OCI-LY1 (cell line): Measurements from ENCODE around the gene ESYT2.

Experiments used
- H2AFZ ChIP-seq: fragments of 200-600 bp; sonication (generic), shearing (Covaris generic); 2 replicates; pipeline ENCODE4 v1.6.0; 2014; ENCODE audit warnings: antibody characterized with exemption, mild to moderate bottlenecking, low read length
- H3F3A ChIP-seq: fragments of 200-600 bp; sonication (generic), shearing (Covaris generic); 2 replicates; pipeline ENCODE4 v1.6.0; 2014; ENCODE audit warnings: mild to moderate bottlenecking, antibody characterized with exemption, low read length, moderate library complexity; ENCODE audit not compliant: insufficient read depth
- H3K27ac ChIP-seq: fragments of 200-600 bp; sonication (generic); 2 replicates; pipeline ENCODE4 v1.5.1; 2014; ENCODE audit warnings: low read length, mixed run types, mild to moderate bottlenecking, low read depth; ENCODE audit not compliant: poor library complexity, severe bottlenecking
- H3K27me3 ChIP-seq: fragments of 200-600 bp; sonication (generic); 2 replicates; pipeline ENCODE4 v1.6.0; 2014; ENCODE audit warnings: antibody characterized with exemption, mild to moderate bottlenecking, low read length, moderate library complexity; ENCODE audit not compliant: insufficient read depth
- H3K36me3 ChIP-seq: fragments of 200-600 bp; sonication (generic); 2 replicates; pipeline ENCODE4 v1.6.1; 2014; ENCODE audit warnings: mild to moderate bottlenecking, antibody characterized with exemption, low read length, moderate library complexity, mixed read lengths; ENCODE audit not compliant: insufficient read depth
- H3K4me1 ChIP-seq: fragments of 200-600 bp; sonication (generic); 2 replicates; pipeline ENCODE4 v1.5.1; 2014; ENCODE audit warnings: mild to moderate bottlenecking, low read length, moderate library complexity; ENCODE audit not compliant: insufficient read depth, severe bottlenecking
- H3K4me2 ChIP-seq: fragments of 200-600 bp; sonication (generic), shearing (Covaris generic); 2 replicates; pipeline ENCODE4 v1.6.1; 2014; ENCODE audit warnings: low read length
- H3K4me3 ChIP-seq: fragments of 200-600 bp; sonication (generic); 2 replicates; pipeline ENCODE4 v1.5.1; 2014; ENCODE audit warnings: low read length, low read depth, mild to moderate bottlenecking, mixed read lengths; ENCODE audit not compliant: poor library complexity, severe bottlenecking
- H3K79me2 ChIP-seq: fragments of 200-600 bp; shearing (Covaris generic); 2 replicates; pipeline ENCODE4 v1.6.1; 2016; ENCODE audit warnings: mixed run types, low read length, mixed read lengths; ENCODE audit not compliant: insufficient read depth
- H3K9ac ChIP-seq: fragments of 200-600 bp; sonication (generic), shearing (Covaris generic); 2 replicates; pipeline ENCODE4 v1.6.1; 2014; ENCODE audit warnings: mild to moderate bottlenecking, low read length, mixed read lengths
- H3K9me2 ChIP-seq: fragments of 200-600 bp; sonication (generic), shearing (Covaris generic); 2 replicates; pipeline ENCODE4 v1.6.1; 2014; ENCODE audit warnings: low read depth, mild to moderate bottlenecking, low read length, mixed read lengths
- H3K9me3 ChIP-seq: fragments of 200-600 bp; shearing (Covaris generic); 2 replicates; pipeline ENCODE4 v1.6.1; 2014; ENCODE audit warnings: low read length, mixed read lengths
- H4K20me1 ChIP-seq: fragments of 200-600 bp; sonication (generic), shearing (Covaris generic); 2 replicates; pipeline ENCODE4 v1.6.0; 2016; ENCODE audit warnings: mild to moderate bottlenecking, low read length; ENCODE audit not compliant: insufficient read depth
- EZH2 ChIP-seq: fragments of 200-600 bp; sonication (generic), shearing (Covaris generic); IDR thresholded peaks from 2 replicates; pipeline ENCODE4 v1.8.0; 2017; ENCODE audit warnings: borderline replicate concordance, mixed run types, mild to moderate bottlenecking, antibody characterized with exemption, low read length, moderate library complexity, mixed read lengths
- TF ChIP-seq, protein P1 (sequence below): fragments of 200-600 bp; sonication (generic), shearing (Covaris generic); IDR thresholded peaks from 2 replicates; pipeline ENCODE4 v1.5.1; 2017; ENCODE audit warnings: mild to moderate bottlenecking, antibody characterized with exemption, low read length, moderate library complexity, mixed read lengths

Gene ESYT2

DNA sequence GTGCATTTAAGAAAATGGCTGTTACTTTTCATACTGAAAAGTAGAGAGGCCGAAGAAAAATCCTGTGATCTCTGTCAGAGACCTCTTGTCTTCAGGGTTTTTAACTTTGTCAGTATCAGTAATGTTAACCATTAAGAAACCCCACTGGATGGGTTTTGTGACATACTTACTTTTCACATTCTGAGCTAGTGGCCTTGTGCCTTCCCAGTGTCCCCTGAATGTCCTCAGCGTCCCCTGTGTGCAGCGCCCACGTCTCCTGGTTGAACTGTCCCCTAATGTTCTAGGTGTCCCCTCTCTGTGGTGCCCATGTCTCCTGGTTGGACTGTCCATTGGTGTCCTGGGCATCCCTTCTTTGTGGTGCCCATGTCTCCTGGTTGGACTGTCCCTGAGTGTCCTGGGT, 36.7 kb upstream of the ESYT2 start:
- H3K9ac ChIP-seq: no peak overlapping the region
- no peaks in the 10 kb centered on the region for H3K9me2 ChIP-seq
- TF ChIP-seq EZH2: no peak
- TF ChIP-seq, protein P1, sequence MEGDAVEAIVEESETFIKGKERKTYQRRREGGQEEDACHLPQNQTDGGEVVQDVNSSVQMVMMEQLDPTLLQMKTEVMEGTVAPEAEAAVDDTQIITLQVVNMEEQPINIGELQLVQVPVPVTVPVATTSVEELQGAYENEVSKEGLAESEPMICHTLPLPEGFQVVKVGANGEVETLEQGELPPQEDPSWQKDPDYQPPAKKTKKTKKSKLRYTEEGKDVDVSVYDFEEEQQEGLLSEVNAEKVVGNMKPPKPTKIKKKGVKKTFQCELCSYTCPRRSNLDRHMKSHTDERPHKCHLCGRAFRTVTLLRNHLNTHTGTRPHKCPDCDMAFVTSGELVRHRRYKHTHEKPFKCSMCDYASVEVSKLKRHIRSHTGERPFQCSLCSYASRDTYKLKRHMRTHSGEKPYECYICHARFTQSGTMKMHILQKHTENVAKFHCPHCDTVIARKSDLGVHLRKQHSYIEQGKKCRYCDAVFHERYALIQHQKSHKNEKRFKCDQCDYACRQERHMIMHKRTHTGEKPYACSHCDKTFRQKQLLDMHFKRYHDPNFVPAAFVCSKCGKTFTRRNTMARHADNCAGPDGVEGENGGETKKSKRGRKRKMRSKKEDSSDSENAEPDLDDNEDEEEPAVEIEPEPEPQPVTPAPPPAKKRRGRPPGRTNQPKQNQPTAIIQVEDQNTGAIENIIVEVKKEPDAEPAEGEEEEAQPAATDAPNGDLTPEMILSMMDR: no peak

DNA sequence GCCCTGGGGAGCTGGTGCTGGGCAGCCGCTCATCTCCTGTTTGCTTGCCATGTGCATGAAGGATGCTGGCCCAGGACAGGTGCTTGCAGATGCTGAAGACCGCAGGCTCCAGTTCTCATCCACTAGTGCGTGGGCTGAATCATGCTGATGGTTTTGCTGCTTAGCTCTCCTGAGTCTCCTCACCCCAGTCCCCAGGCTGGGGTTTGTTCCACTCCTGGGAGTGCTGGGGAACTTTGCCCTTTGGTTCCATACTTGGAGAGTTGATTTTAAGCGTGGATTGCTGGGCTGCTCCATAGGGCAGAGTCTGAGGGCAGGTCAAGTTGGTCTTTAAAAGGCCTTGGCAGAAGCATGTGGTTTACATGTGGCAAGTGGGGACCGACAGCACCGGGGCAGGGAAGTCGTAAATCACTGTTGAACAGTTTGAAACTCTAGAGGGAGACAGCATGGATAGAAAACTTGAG, 36.2 kb upstream of the ESYT2 start:
- H3K9me2 ChIP-seq: no peaks in the 10 kb centered on the region
- H3F3A ChIP-seq: no peaks in the 10 kb centered on the region
- no peaks in the 10 kb centered on the region for H3K9me3 ChIP-seq
- TF ChIP-seq, protein P1: no peak
- TF ChIP-seq EZH2: no peak
- H2AFZ ChIP-seq: no peak overlapping the region
- H3K27me3 ChIP-seq: no peaks in the 10 kb centered on the region
- no peak overlapping the region for H3K27ac ChIP-seq
- H3K36me3 ChIP-seq: 0 out of 2 replicates have a peak, but pooled peaks cover 3% of the 10 kb centered on the region
- no peaks in the 10 kb centered on the region for H4K20me1 ChIP-seq
- no peaks in the 10 kb centered on the region for H3K79me2 ChIP-seq
- no peak overlapping the region for H3K4me2 ChIP-seq
- H3K9ac ChIP-seq: no peak overlapping the region
- peaks cover 15% of the 10 kb centered on the region for H3K4me1 ChIP-seq
- H3K4me3 ChIP-seq: no peak overlapping the region

More for the DNA sequence above, 36.7 kb upstream of the ESYT2 start:
- no peaks in the 10 kb centered on the region for H3K9me3 ChIP-seq
- no peaks in the 10 kb centered on the region for H4K20me1 ChIP-seq
- no peaks in the 10 kb centered on the region for H3K27me3 ChIP-seq
- H3F3A ChIP-seq: no peaks in the 10 kb centered on the region
- H3K4me1 ChIP-seq: peaks cover 12% of the 10 kb centered on the region
- peaks cover 7% of the 10 kb centered on the region; the same call in 1 of the 2 replicates for H3K36me3 ChIP-seq
- no peaks in the 10 kb centered on the region for H3K79me2 ChIP-seq
- no peak overlapping the region for H2AFZ ChIP-seq
- H3K4me3 ChIP-seq: no peak overlapping the region
- no peak overlapping the region for H3K4me2 ChIP-seq
- H3K27ac ChIP-seq: no peak overlapping the region

DNA sequence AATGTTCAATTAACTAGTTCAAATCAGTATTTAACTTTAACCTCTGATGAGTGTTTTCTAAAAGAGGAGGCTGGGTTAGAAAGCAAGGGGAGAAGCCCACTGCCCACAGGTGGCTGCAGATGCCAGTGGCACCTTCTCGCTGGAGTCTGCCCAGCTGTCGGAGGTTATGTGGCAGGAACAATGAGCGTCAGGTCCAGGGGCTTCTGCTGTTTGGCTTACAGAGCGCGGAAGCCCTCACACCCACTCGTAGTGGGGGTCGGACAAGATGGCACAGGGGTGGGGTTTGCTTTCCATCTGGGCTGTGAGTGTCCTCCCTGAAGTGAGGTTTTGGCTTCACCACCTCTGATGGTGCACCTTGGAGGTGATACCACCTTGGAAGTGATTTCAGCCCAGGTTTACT, 35.5 kb upstream of the ESYT2 start:
- Histone ChIP-seq H3K9ac (no peak overlapping the region), H3K4me2 (no peak overlapping the region)

More for the DNA sequence above, 35.5 kb upstream of the ESYT2 start:
- Histone ChIP-seq H3K4me1 (peaks cover 15% of the 10 kb centered on the region), H3K27ac (no peak overlapping the region), H2AFZ (no peak overlapping the region), H3K4me3 (no peak overlapping the region), H3F3A (no peaks in the 10 kb centered on the region), H4K20me1 (no peaks in the 10 kb centered on the region), H3K27me3 (no peaks in the 10 kb centered on the region), H3K9me2 (no peaks in the 10 kb centered on the region), H3K9me3 (no peaks in the 10 kb centered on the region), H3K36me3 (0 out of 2 replicates have a peak, but pooled peaks cover 3% of the 10 kb centered on the region), H3K79me2 (no peaks in the 10 kb centered on the region)
- no peak for TF ChIP-seq EZH2
- TF ChIP-seq, protein P1: no peak
